Spinal cord (tissue), 10 donors: ENCODE data around the gene VSTM4. TPM values are rescaled to one million over a fixed set of nuclear protein-coding genes. Genes with fewer than 3 reads are reported as not detected.
A peak's percentile ranks its signal among the peaks of the same experiment; 100 is the strongest.

Experiments
- DNase-seq, 6 donors: peaks; one replicate each; pipeline versions ENCODE4 v3.0.0 to v3.0.0-alpha.2; 2013 to 2015; ENCODE audit warnings: low spot score in 6 of 6, low read depth in 4 of 6
- H3K27ac ChIP-seq: one replicate; pipeline ENCODE4 v1.5.1; 2013; ENCODE audit warnings: low read depth, low read length, control low read depth
- H3K27me3 ChIP-seq: one replicate; pipeline ENCODE4 v1.6.1; 2013; ENCODE audit warnings: low read length; ENCODE audit not compliant: control insufficient read depth, insufficient read depth
- H3K36me3 ChIP-seq: one replicate; pipeline ENCODE4 v1.6.1; 2013; ENCODE audit warnings: low read length; ENCODE audit not compliant: control insufficient read depth, insufficient read depth
- H3K4me1 ChIP-seq: one replicate; pipeline ENCODE4 v1.6.1; 2013; ENCODE audit warnings: low read length; ENCODE audit not compliant: control insufficient read depth, insufficient read depth
- H3K4me3 ChIP-seq: one replicate; pipeline ENCODE4 v1.5.1; 2013; ENCODE audit warnings: low read depth, low read length, control low read depth
- H3K9me3 ChIP-seq: one replicate; pipeline ENCODE4 v1.6.1; 2013; ENCODE audit warnings: low read length; ENCODE audit not compliant: control insufficient read depth, insufficient read depth
- WGBS: methylation state at CpG from one replicate; pipeline ENCODE4 v1.1.5; 2013; ENCODE audit warnings: missing lambda C conversion rate; ENCODE audit not compliant: insufficient coverage; 5-methylcytosine and 5-hydroxymethylcytosine counted together
- polyA plus RNA-seq, 2 donors: library from polyadenylated mRNA; unstranded; fragments of 120-200 nt; gene quantifications; one replicate each; pipeline ENCODE4 v1.2.1, GENCODE V29; 2013; ENCODE audit not compliant: insufficient read length in 2 of 2
- total RNA-seq, 2 donors: library from RNA; depleted of rRNA in 1 of 2; stranded (reverse); fragments of 120-200 nt in 1 of 2; fragments of >200 nt in 1 of 2; gene quantifications; one replicate each; pipeline versions ENCODE4 v1.2.3 to v1.2.4, GENCODE V29; 2013 to 2014
- donor health status: healthy.

The VSTM4 gene
- total and polyA plus RNA-seq, 4 donors, result 16.7 to 40.5 (median 24.6) TPM

- Histone ChIP-seq H3K27ac (no peak overlapping the region), H3K27me3 (no peaks in the 10 kb centered on the region), H3K4me3 (no peak overlapping the region), H3K9me3 (no peaks in the 10 kb centered on the region), H3K4me1 (peaks cover 5% of the 10 kb centered on the region), H3K36me3 (peaks cover 12% of the 10 kb centered on the region)
- 90% methylated on average over 7 of the region's 7 CpGs for WGBS
- DNase-seq, result no peak
Observed at GRCh38 chr10:49025347-49025983, 89.9 kb downstream of the VSTM4 start.

- no peak for DNase-seq
- Histone ChIP-seq H3K27ac (no peak overlapping the region), H3K4me3 (no peak overlapping the region), H3K9me3 (no peaks in the 10 kb centered on the region), H3K36me3 (peaks cover 6% of the 10 kb centered on the region), H3K4me1 (peaks cover 5% of the 10 kb centered on the region), H3K27me3 (no peaks in the 10 kb centered on the region)
- WGBS, result 80% methylated on average over 1 of the region's 3 CpGs
Observed at GRCh38 chr10:49024484-49024883, 90.8 kb downstream of the VSTM4 start.

- Histone ChIP-seq H3K4me3 (no peak overlapping the region), H3K9me3 (no peaks in the 10 kb centered on the region), H3K27me3 (no peaks in the 10 kb centered on the region), H3K36me3 (peaks cover 6% of the 10 kb centered on the region), H3K4me1 (peaks cover 5% of the 10 kb centered on the region), H3K27ac (peak overlapping the region; percentile 54)
- DNase-seq, result no peak
- WGBS, result 58% methylated on average over 2 of the region's 5 CpGs
Observed at GRCh38 chr10:49023752-49024151, 91.6 kb downstream of the VSTM4 start.

- H3K27ac ChIP-seq, result no peak overlapping the region
- no CpG with 5 or more reads among the region's 2 CpGs for WGBS
Observed at GRCh38 chr10:49023071-49023470, 92.3 kb downstream of the VSTM4 start.

GRCh38 chr10:49021685-49022084 is 93.6 kb downstream of the VSTM4 start:
- no CpG with 5 or more reads among the region's 6 CpGs for WGBS
- H3K9me3 ChIP-seq, result no peaks in the 10 kb centered on the region
- H3K4me1 ChIP-seq, result peaks cover 5% of the 10 kb centered on the region
- no peak overlapping the region for H3K4me3 ChIP-seq
- H3K27me3 ChIP-seq, result no peaks in the 10 kb centered on the region
- DNase-seq, result no peak
- peaks cover 12% of the 10 kb centered on the region for H3K36me3 ChIP-seq
- no peak overlapping the region for H3K27ac ChIP-seq

More at GRCh38 chr10:49023071-49023470, 92.3 kb downstream of the VSTM4 start:
- Histone ChIP-seq H3K36me3 (peaks cover 10% of the 10 kb centered on the region), H3K4me1 (peaks cover 5% of the 10 kb centered on the region), H3K9me3 (no peaks in the 10 kb centered on the region), H3K27me3 (no peaks in the 10 kb centered on the region), H3K4me3 (no peak overlapping the region)
- DNase-seq, result peak in 2 of 6 donors; percentile 45 to 81

- 100% methylated on average over 4 of the region's 4 CpGs for WGBS
- Histone ChIP-seq H3K36me3 (peaks cover 12% of the 10 kb centered on the region), H3K27me3 (no peaks in the 10 kb centered on the region), H3K4me3 (no peak overlapping the region), H3K9me3 (no peaks in the 10 kb centered on the region), H3K4me1 (peaks cover 11% of the 10 kb centered on the region), H3K27ac (no peak overlapping the region)
- DNase-seq, result no peak
Observed at GRCh38 chr10:49015700-49016099, 99.6 kb downstream of the VSTM4 start.

- H3K4me1 ChIP-seq, result peaks cover 24% of the 10 kb centered on the region
- WGBS, result 70% methylated on average over 3 of the region's 4 CpGs
- peaks cover 8% of the 10 kb centered on the region for H3K36me3 ChIP-seq
- H3K9me3 ChIP-seq, result no peaks in the 10 kb centered on the region
- H3K27me3 ChIP-seq, result no peaks in the 10 kb centered on the region
- no peak overlapping the region for H3K27ac ChIP-seq
- no peak for DNase-seq
- H3K4me3 ChIP-seq, result no peak overlapping the region
Observed at GRCh38 chr10:49012603-49013002, 102.7 kb downstream of the VSTM4 start.

- Histone ChIP-seq H3K4me3 (no peak overlapping the region), H3K27ac (no peak overlapping the region), H3K9me3 (no peaks in the 10 kb centered on the region), H3K36me3 (peaks cover 7% of the 10 kb centered on the region), H3K4me1 (peaks cover 24% of the 10 kb centered on the region), H3K27me3 (no peaks in the 10 kb centered on the region)
- no peak for DNase-seq
- 88% methylated on average over 11 of the region's 11 CpGs for WGBS
Observed at GRCh38 chr10:49011756-49012155, 103.6 kb downstream of the VSTM4 start.

- no peak for DNase-seq
- peaks cover 24% of the 10 kb centered on the region for H3K4me1 ChIP-seq
- H3K36me3 ChIP-seq, result peaks cover 5% of the 10 kb centered on the region
- H3K27ac ChIP-seq, result no peak overlapping the region
- WGBS, result 62% methylated on average over 4 of the region's 4 CpGs
- no peaks in the 10 kb centered on the region for H3K9me3 ChIP-seq
- no peaks in the 10 kb centered on the region for H3K27me3 ChIP-seq
- H3K4me3 ChIP-seq, result no peak overlapping the region
Observed at GRCh38 chr10:49010865-49011264, 104.5 kb downstream of the VSTM4 start.

- Histone ChIP-seq H3K27ac (no peak overlapping the region), H3K4me3 (no peak overlapping the region), H3K27me3 (no peaks in the 10 kb centered on the region), H3K36me3 (peaks cover 5% of the 10 kb centered on the region), H3K9me3 (no peaks in the 10 kb centered on the region), H3K4me1 (peaks cover 24% of the 10 kb centered on the region)
- DNase-seq, result no peak
- WGBS, result 58% methylated on average over 4 of the region's 4 CpGs
Observed at GRCh38 chr10:49010295-49010694, 105.0 kb downstream of the VSTM4 start.
